ENCODE measurements around the gene MYL6. TPM values are rescaled to one million over a fixed set of nuclear protein-coding genes. Genes with fewer than 3 reads are reported as not detected.

MYL6 gene
- total RNA-seq, 1 experiment from 2014 or later: 1,181 TPM

DNA sequence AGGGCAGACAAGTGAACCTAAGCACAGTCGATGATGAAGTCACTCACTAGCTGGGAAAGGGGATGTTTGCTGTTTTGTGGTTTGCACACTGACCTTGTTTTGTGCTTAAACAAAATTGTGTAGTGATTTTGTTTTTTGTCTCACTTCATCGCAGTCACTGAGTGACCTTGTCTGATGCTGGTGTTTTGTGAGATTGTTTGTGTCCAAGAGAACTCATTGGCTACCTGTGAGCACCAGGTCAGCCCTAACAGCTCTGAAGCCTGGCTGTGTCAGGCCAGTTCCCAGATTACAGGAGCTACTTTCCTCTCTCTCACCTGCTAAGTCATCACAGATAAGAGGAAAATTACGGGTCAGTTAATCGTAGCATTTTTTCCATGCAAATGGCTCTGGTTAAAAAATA is 34.0 kb upstream of the MYL6 start:
- no peak overlapping the region for H2BK5ac ChIP-seq (ENCODE audit: insufficient read length, low read length)
- no peak overlapping the region for H2BK15ac ChIP-seq (ENCODE audit: low read depth, low read length)
- TF ChIP-seq, protein P1, sequence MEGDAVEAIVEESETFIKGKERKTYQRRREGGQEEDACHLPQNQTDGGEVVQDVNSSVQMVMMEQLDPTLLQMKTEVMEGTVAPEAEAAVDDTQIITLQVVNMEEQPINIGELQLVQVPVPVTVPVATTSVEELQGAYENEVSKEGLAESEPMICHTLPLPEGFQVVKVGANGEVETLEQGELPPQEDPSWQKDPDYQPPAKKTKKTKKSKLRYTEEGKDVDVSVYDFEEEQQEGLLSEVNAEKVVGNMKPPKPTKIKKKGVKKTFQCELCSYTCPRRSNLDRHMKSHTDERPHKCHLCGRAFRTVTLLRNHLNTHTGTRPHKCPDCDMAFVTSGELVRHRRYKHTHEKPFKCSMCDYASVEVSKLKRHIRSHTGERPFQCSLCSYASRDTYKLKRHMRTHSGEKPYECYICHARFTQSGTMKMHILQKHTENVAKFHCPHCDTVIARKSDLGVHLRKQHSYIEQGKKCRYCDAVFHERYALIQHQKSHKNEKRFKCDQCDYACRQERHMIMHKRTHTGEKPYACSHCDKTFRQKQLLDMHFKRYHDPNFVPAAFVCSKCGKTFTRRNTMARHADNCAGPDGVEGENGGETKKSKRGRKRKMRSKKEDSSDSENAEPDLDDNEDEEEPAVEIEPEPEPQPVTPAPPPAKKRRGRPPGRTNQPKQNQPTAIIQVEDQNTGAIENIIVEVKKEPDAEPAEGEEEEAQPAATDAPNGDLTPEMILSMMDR (conservative IDR thresholded peaks at IDR 0.05): no peak
- no peak overlapping the region for H2AK5ac ChIP-seq (ENCODE audit: insufficient read length, low read length)
- H3K4me1 Mint-ChIP-seq: peaks cover 26 to 30% of the 10 kb centered on the region in 2 experiments
- no peak overlapping the region for H3K4me3 Mint-ChIP-seq
- H3K23me2 ChIP-seq (ENCODE audit: insufficient read length, low read depth, low read length, poor library complexity, severe bottlenecking): peaks cover 13% of the 10 kb centered on the region
- no CpG with 5 or more reads among the region's 4 CpGs for WGBS (ENCODE audit: extremely low coverage, insufficient read length, low lambda C conversion rate)
- no peak overlapping the region for H2BK12ac ChIP-seq (ENCODE audit: insufficient read length, low read depth, low read length)
- no peaks in the 10 kb centered on the region for H4K20me1 ChIP-seq (ENCODE audit: control insufficient read depth, insufficient read depth, insufficient read length)
- H3T11ph ChIP-seq (ENCODE audit: low read length): no peak overlapping the region
- no peak overlapping the region for H3K4me2 ChIP-seq (ENCODE audit: insufficient read depth, insufficient read length, low read length)
- no peak overlapping the region for H3K4ac ChIP-seq (ENCODE audit: low read depth, low read length)
- H3K4me1 ChIP-seq (ENCODE audit: insufficient read depth, low read length): no peaks in the 10 kb centered on the region
- no peak overlapping the region for H2AFZ ChIP-seq (ENCODE audit: low read length)
- H3K27ac Mint-ChIP-seq: peak overlapping the region in 2 of 3 experiments; percentile 24 to 37; a peak in 2 of 7 replicates
- no peak overlapping the region for H2BK20ac ChIP-seq (ENCODE audit: low read depth, low read length, poor library complexity, severe bottlenecking)
- H3K27me3 ChIP-seq (ENCODE audit: insufficient read depth, low read length): no peaks in the 10 kb centered on the region
- H3K56ac ChIP-seq (ENCODE audit: insufficient read length, low read depth, low read length): no peak overlapping the region
- no peak overlapping the region for H4K8ac ChIP-seq (replicated peaks; ENCODE audit: insufficient read length, low read depth, low read length)
- no peaks in the 10 kb centered on the region for H3K9me3 ChIP-seq (ENCODE audit: control insufficient read depth, low read depth, low read length)
- no peaks in the 10 kb centered on the region for H3K27me3 Mint-ChIP-seq (ENCODE audit: low read depth)
- DNase-seq: no peak
- H3K9me3 Mint-ChIP-seq: no peaks in the 10 kb centered on the region; a peak in 1 of 5 replicates
- peaks cover 12 to 28% (median 21%) of the 10 kb centered on the region in 3 experiments; a peak in 6 of 7 replicates for H3K36me3 Mint-ChIP-seq (ENCODE audit: insufficient read depth in 1 of 3, low read depth in 3 of 3)
- no peak overlapping the region for H4K5ac ChIP-seq (ENCODE audit: insufficient read length, low read depth, low read length)
- H3K79me1 ChIP-seq (ENCODE audit: insufficient read depth, low read depth, low read length, poor library complexity, severe bottlenecking): no peaks in the 10 kb centered on the region
- no peak overlapping the region for H3K18ac ChIP-seq (ENCODE audit: insufficient read length, low read depth, low read length)
- no peaks in the 10 kb centered on the region for H3K79me2 ChIP-seq (ENCODE audit: insufficient read depth, low read length)
- no peak overlapping the region for H3K9ac ChIP-seq (ENCODE audit: extremely low read depth, insufficient read length, low read length)
- H3K23ac ChIP-seq (ENCODE audit: insufficient read length, low read depth, low read length): no peak overlapping the region
- H4K91ac ChIP-seq (ENCODE audit: insufficient read length, low read depth, low read length): no peak overlapping the region
- H2BK120ac ChIP-seq (ENCODE audit: low read depth, low read length, poor library complexity, severe bottlenecking): no peak overlapping the region
- no peak overlapping the region for H3K14ac ChIP-seq (ENCODE audit: insufficient read depth, low read length)
- H3K27ac ChIP-seq (ENCODE audit: insufficient read length, low read depth, low read length): no peak overlapping the region
